Muscle layer of colon (tissue), 2 donors: ENCODE results near the gene NEUROG3.

ENCODE experiments used
- H3K27ac ChIP-seq: one replicate; pipeline ENCODE4 v1.7.0; 2013; ENCODE audit warnings: low read depth, mild to moderate bottlenecking, low read length, moderate library complexity
- H3K27me3 ChIP-seq, 2 donors: one replicate each; pipeline ENCODE4 v1.7.0; 2013; ENCODE audit warnings: low read length in 2 of 2, mild to moderate bottlenecking in 2 of 2; ENCODE audit not compliant: insufficient read depth in 2 of 2, control insufficient read depth in 1 of 2
- H3K36me3 ChIP-seq: one replicate; pipeline ENCODE4 v1.7.0; 2013; ENCODE audit warnings: mild to moderate bottlenecking, low read length; ENCODE audit not compliant: insufficient read depth
- H3K4me1 ChIP-seq: one replicate; pipeline ENCODE4 v1.7.0; 2013; ENCODE audit warnings: mild to moderate bottlenecking, low read length; ENCODE audit not compliant: insufficient read depth
- H3K4me3 ChIP-seq, 2 donors: one replicate each; pipeline ENCODE4 v1.7.0; 2013; ENCODE audit warnings: low read length in 2 of 2, low read depth in 1 of 2, mild to moderate bottlenecking in 1 of 2, moderate library complexity in 1 of 2
- H3K9ac ChIP-seq: one replicate; pipeline ENCODE4 v1.7.0; 2013; ENCODE audit warnings: low read length
- H3K9me3 ChIP-seq: one replicate; pipeline ENCODE4 v1.7.0; 2013; ENCODE audit warnings: mild to moderate bottlenecking, low read length
- donor health status: abdominal sarcoma.
- donor health status: Adenocarcinoma of cecum.

Gene NEUROG3

GRCh38 chr10:69583106-69583505, 9.9 kb upstream of the NEUROG3 start:
- peaks cover 0 to 12% of the 10 kb centered on the region in 2 donors for H3K27me3 ChIP-seq
- no peak overlapping the region for H3K27ac ChIP-seq
- H3K9me3 ChIP-seq, result no peaks in the 10 kb centered on the region
- H3K4me1 ChIP-seq, result no peaks in the 10 kb centered on the region
- H3K4me3 ChIP-seq, result no peak overlapping the region
- no peak overlapping the region for H3K9ac ChIP-seq
- no peaks in the 10 kb centered on the region for H3K36me3 ChIP-seq

GRCh38 chr10:69580435-69580834, 7.2 kb upstream of the NEUROG3 start:
- no peaks in the 10 kb centered on the region for H3K4me1 ChIP-seq
- H3K27ac ChIP-seq, result no peak overlapping the region
- peaks cover 0 to 31% of the 10 kb centered on the region in 2 donors for H3K27me3 ChIP-seq
- no peak overlapping the region for H3K9ac ChIP-seq
- H3K9me3 ChIP-seq, result no peaks in the 10 kb centered on the region
- H3K36me3 ChIP-seq, result no peaks in the 10 kb centered on the region
- H3K4me3 ChIP-seq, result no peak overlapping the region

GRCh38 chr10:69579464-69580060, 6.3 kb upstream of the NEUROG3 start:
- H3K27me3 ChIP-seq, result peaks cover 8 to 38% of the 10 kb centered on the region in 2 donors
- no peaks in the 10 kb centered on the region for H3K9me3 ChIP-seq
- H3K9ac ChIP-seq, result no peak overlapping the region
- no peak overlapping the region for H3K27ac ChIP-seq
- H3K4me3 ChIP-seq, result no peak overlapping the region
- no peaks in the 10 kb centered on the region for H3K4me1 ChIP-seq
- H3K36me3 ChIP-seq, result no peaks in the 10 kb centered on the region

GRCh38 chr10:69578508-69578991, 5.3 kb upstream of the NEUROG3 start:
- no peak overlapping the region for H3K9ac ChIP-seq
- H3K4me1 ChIP-seq, result no peaks in the 10 kb centered on the region
- H3K9me3 ChIP-seq, result no peaks in the 10 kb centered on the region
- H3K4me3 ChIP-seq, result no peak overlapping the region
- H3K36me3 ChIP-seq, result no peaks in the 10 kb centered on the region
- peaks cover 18 to 48% of the 10 kb centered on the region in 2 donors for H3K27me3 ChIP-seq
- no peak overlapping the region for H3K27ac ChIP-seq

GRCh38 chr10:69577268-69578232, 4.3 kb upstream of the NEUROG3 start:
- no peak overlapping the region for H3K27ac ChIP-seq
- peaks cover 20 to 58% of the 10 kb centered on the region in 2 donors for H3K27me3 ChIP-seq
- no peaks in the 10 kb centered on the region for H3K9me3 ChIP-seq
- no peaks in the 10 kb centered on the region for H3K4me1 ChIP-seq
- H3K4me3 ChIP-seq, result no peak overlapping the region
- no peaks in the 10 kb centered on the region for H3K36me3 ChIP-seq
- H3K9ac ChIP-seq, result no peak overlapping the region

GRCh38 chr10:69576334-69577011, 3.3 kb upstream of the NEUROG3 start:
- Histone ChIP-seq H3K36me3 (no peaks in the 10 kb centered on the region), H3K27me3 (peaks cover 25 to 68% of the 10 kb centered on the region in 2 donors), H3K27ac (no peak overlapping the region), H3K4me3 (no peak overlapping the region), H3K4me1 (no peaks in the 10 kb centered on the region), H3K9me3 (no peaks in the 10 kb centered on the region), H3K9ac (no peak overlapping the region)

- Histone ChIP-seq H3K9ac (no peak overlapping the region), H3K4me3 (no peak overlapping the region), H3K27ac (no peak overlapping the region), H3K36me3 (no peaks in the 10 kb centered on the region), H3K27me3 (peaks cover 34 to 71% of the 10 kb centered on the region in 2 donors), H3K4me1 (no peaks in the 10 kb centered on the region), H3K9me3 (no peaks in the 10 kb centered on the region)
Measured at GRCh38 chr10:69575164-69575722, 2.0 kb upstream of the NEUROG3 start.

DNA sequence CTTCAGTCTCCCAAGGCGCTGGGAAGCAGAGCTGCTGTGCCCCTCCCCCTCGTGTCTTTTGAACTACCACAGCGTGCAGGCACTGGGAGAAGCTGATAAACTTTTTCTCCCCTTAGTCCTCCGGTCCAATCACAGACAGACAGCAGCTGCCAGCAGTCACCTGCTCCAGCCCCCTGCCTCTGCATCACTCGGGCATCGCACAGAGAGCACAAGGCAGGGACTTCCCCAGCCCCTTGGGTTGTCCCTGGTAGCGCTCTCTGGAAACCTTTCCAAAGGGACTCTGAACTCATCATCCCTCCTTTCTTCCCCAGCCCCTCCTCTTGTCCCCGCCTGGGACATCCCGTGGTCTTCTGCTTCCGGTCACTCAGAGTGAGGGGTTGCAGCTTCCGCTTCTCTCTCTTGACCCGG, 1.4 kb upstream of the NEUROG3 start:
- Histone ChIP-seq H3K4me1 (no peaks in the 10 kb centered on the region), H3K36me3 (no peaks in the 10 kb centered on the region), H3K27ac (no peak overlapping the region), H3K9ac (no peak overlapping the region), H3K4me3 (no peak overlapping the region), H3K9me3 (no peaks in the 10 kb centered on the region), H3K27me3 (peaks cover 40 to 72% of the 10 kb centered on the region in 2 donors)

DNA sequence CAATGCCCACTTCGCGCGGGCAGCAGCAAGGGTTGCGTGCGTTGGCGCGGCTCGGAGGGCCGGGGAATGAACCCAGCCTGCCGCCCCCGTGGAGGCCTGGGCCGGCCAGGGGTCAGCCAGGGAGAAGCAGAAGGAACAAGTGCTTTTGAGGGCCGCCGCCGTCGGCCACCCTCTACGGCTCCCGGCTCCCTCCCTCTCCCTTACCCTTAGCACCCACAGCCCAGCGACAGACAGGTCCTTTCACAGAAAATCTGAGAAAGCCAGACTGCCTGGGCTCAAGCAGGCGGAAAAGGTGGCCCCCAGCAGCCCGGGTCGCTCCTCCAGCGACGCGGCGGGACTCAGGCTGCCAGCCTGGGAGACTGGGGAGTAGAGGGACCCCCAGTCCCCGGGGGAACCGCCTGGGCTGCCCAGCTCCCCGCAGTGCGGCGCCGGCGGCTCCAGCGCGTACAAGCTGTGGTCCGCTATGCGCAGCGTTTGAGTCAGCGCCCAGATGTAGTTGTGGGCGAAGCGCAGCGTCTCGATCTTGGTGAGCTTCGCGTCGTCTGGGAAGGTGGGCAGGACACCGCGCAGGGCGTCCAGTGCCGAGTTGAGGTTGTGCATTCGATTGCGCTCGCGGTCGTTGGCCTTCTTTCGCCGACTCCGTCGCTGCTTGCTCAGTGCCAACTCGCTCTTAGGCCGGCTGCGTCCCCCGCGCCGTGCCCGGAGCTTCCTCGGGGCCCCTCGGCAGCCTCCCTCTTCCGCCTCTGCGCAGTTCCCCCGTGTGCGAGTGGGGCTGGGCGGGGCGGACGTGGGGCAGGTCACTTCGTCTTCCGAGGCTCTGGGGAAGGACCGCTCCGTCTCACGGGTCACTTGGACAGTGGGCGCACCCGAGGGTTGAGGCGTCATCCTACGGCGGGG, 815 bp downstream of the NEUROG3 start:
- Histone ChIP-seq H3K4me3 (no peak overlapping the region), H3K36me3 (no peaks in the 10 kb centered on the region), H3K4me1 (no peaks in the 10 kb centered on the region), H3K9me3 (no peaks in the 10 kb centered on the region), H3K9ac (no peak overlapping the region), H3K27me3 (peaks cover 54 to 80% of the 10 kb centered on the region in 2 donors), H3K27ac (no peak overlapping the region)

GRCh38 chr10:69571618-69572158, 1.5 kb downstream of the NEUROG3 start:
- no peak overlapping the region for H3K27ac ChIP-seq
- no peaks in the 10 kb centered on the region for H3K4me1 ChIP-seq
- H3K4me3 ChIP-seq, result no peak overlapping the region
- H3K36me3 ChIP-seq, result no peaks in the 10 kb centered on the region
- H3K9me3 ChIP-seq, result no peaks in the 10 kb centered on the region
- H3K27me3 ChIP-seq, result peaks cover 54 to 79% of the 10 kb centered on the region in 2 donors
- H3K9ac ChIP-seq, result no peak overlapping the region
